HepG2 (cell line): Measurements from ENCODE around the gene TMPRSS7. TPM values are rescaled to one million over a fixed set of nuclear protein-coding genes. Genes with fewer than 3 reads are reported as not detected.

ENCODE experiments used
- ATAC-seq: fragments of 200-7000 bp; cut with Tn5 transposase; 3 replicates; pipeline ENCODE4 v1.9.1; 2020; ENCODE audit warnings: mild to moderate bottlenecking, moderate library complexity
- BruUV-seq: library from RNA; stranded (reverse); fragments of 400-500 nt; replicated peaks from 2 replicates; lab custom pipeline; 2021; lab: Mats Ljungman, UMichigan
- CTCF ChIA-PET: fragments of 300-600 bp; formaldehyde crosslinking; extraction: SDS; loops from one replicate; lab custom pipeline; 2021; ENCODE audit warnings: low total read pairs, inconsistent platforms, low intra/inter-chr PET ratio; lab: Yijun Ruan, JAX
- POLR2A ChIA-PET: fragments of 350-600 bp; sonication (Branson Sonifier 250); formaldehyde crosslinking; loops from one replicate; lab custom pipeline; 2020; ENCODE audit warnings: antibody characterized with exemption, inconsistent platforms; lab: Yijun Ruan, JAX
- DNase-seq: peaks from one replicate; pipeline ENCODE4 v3.0.0-alpha.2; 2015; ENCODE audit warnings: low spot score
- FAIRE-seq: peaks from 3 replicates; lab custom pipeline; 2011; peaks lifted over from hg19 to GRCh38; lab: Jason Lieb, UNC
- H2AFZ ChIP-seq: one replicate; pipeline ENCODE4 v1.6.1; 2011; ENCODE audit warnings: low read length, inconsistent platforms
- H3K27ac ChIP-seq: fragments of 300-600 bp; 3 replicates; pipeline ENCODE4 v1.8.0; 2011; ENCODE audit warnings: mixed run types, mild to moderate bottlenecking, mixed read lengths, low read length, inconsistent platforms; ENCODE audit not compliant: insufficient read depth; ENCODE audit errors: extremely low read length
- H3K27me3 ChIP-seq, 2 experiments: fragments of 200-600 bp in 1 of 2; 2 replicates in 1 of 2; 3 replicates in 1 of 2; pipeline versions ENCODE4 v1.6.0 to v1.8.0; 2011; ENCODE audit warnings: low read length in 2 of 2, mild to moderate bottlenecking in 2 of 2, moderate library complexity in 2 of 2, inconsistent platforms in 1 of 2; ENCODE audit not compliant: insufficient read depth in 2 of 2, control insufficient read depth in 1 of 2
- H3K36me3 ChIP-seq, 2 experiments: fragments of 200-600 bp in 1 of 2; replicated peaks in 1 of 2; 2 replicates in 1 of 2; 3 replicates in 1 of 2; pipeline versions ENCODE4 v1.5.1 to v1.8.0; 2011; ENCODE audit warnings: low read length in 2 of 2, inconsistent platforms in 1 of 2; ENCODE audit not compliant: insufficient read depth in 2 of 2, control insufficient read depth in 1 of 2
- H3K4me1 ChIP-seq: 2 replicates; pipeline ENCODE4 v1.5.1; 2012; ENCODE audit warnings: low read length, inconsistent platforms; ENCODE audit not compliant: insufficient read depth
- H3K4me2 ChIP-seq: 2 replicates; pipeline ENCODE4 v1.6.0; 2011; ENCODE audit warnings: low read depth, low read length, inconsistent platforms
- H3K4me3 ChIP-seq, 3 experiments: fragments of 200-600 bp in 1 of 3; sonication (generic), shearing (Covaris generic) in 1 of 3; replicated peaks in 1 of 3; 2 replicates each; pipeline ENCODE4 v1.5.1; 2011 to 2016; ENCODE audit warnings: low read length in 3 of 3, inconsistent platforms in 2 of 3, low read depth in 2 of 3, mild to moderate bottlenecking in 2 of 3, control low read depth in 1 of 3, mixed read lengths in 1 of 3; ENCODE audit not compliant: insufficient read depth in 1 of 3
- H3K79me2 ChIP-seq: one replicate; pipeline ENCODE4 v1.6.1; 2011; ENCODE audit warnings: low read length, inconsistent platforms; ENCODE audit not compliant: insufficient read depth
- H3K9ac ChIP-seq: 2 replicates; pipeline ENCODE4 v1.6.0; 2011; ENCODE audit warnings: mild to moderate bottlenecking, low read depth, low read length, inconsistent platforms; ENCODE audit not compliant: insufficient read depth
- H3K9me3 ChIP-seq: 2 replicates; pipeline ENCODE4 v1.5.1; 2012; ENCODE audit warnings: mild to moderate bottlenecking, low read length
- H4K20me1 ChIP-seq: 2 replicates; pipeline ENCODE4 v1.6.0; 2011; ENCODE audit warnings: inconsistent platforms, mild to moderate bottlenecking, low read length, moderate library complexity; ENCODE audit not compliant: insufficient read depth
- CTCF ChIP-seq: sonication (generic); formaldehyde crosslinking; IDR thresholded peaks from 2 replicates; pipeline ENCODE4 v1.5.0; 2020; ENCODE audit warnings: mild to moderate bottlenecking, missing genetic modification reagents, moderate library complexity
- DNMT1 ChIP-seq: sonication (generic); formaldehyde crosslinking; IDR thresholded peaks from 2 replicates; pipeline ENCODE4 v1.5.1; 2020; ENCODE audit warnings: mild to moderate bottlenecking, missing genetic modification reagents
- HNF1A ChIP-seq, 2 experiments: sonication (generic) in 1 of 2; formaldehyde crosslinking in 1 of 2; IDR thresholded peaks; 2 replicates each; pipeline versions ENCODE4 v1.4.0 to v1.6.1; 2016 to 2020; ENCODE audit warnings: borderline replicate concordance in 1 of 2, low read depth in 1 of 2, mild to moderate bottlenecking in 1 of 2, missing genetic modification reagents in 1 of 2
- HOXA3 ChIP-seq: sonication (generic); formaldehyde crosslinking; IDR thresholded peaks from 2 replicates; pipeline ENCODE4 v1.5.0; 2020; ENCODE audit warnings: missing genetic modification reagents
- MAFG ChIP-seq: sonication (generic); formaldehyde crosslinking; IDR thresholded peaks from 2 replicates; pipeline ENCODE4 v1.5.1; 2020; ENCODE audit warnings: mild to moderate bottlenecking, missing genetic modification reagents
- NR2C2 ChIP-seq: sonication (generic); formaldehyde crosslinking; IDR thresholded peaks from 2 replicates; pipeline ENCODE4 v1.4.0; 2020; ENCODE audit warnings: missing genetic modification reagents, mild to moderate bottlenecking, moderate library complexity, borderline replicate concordance
- PAF1 ChIP-seq: IDR thresholded peaks from 2 replicates; pipeline ENCODE4 v1.6.1; 2016; ENCODE audit warnings: missing genetic modification reagents, missing compliant biosample characterization
- PLSCR1 ChIP-seq: sonication (generic); formaldehyde crosslinking; IDR thresholded peaks from 2 replicates; pipeline ENCODE4 v1.5.0; 2020; ENCODE audit warnings: missing genetic modification reagents, mild to moderate bottlenecking, borderline replicate concordance
- RORA ChIP-seq: sonication (generic); formaldehyde crosslinking; IDR thresholded peaks from 2 replicates; pipeline ENCODE4 v1.5.0; 2020; ENCODE audit warnings: mild to moderate bottlenecking, missing genetic modification reagents, moderate library complexity
- TBL1XR1 ChIP-seq: fragments of 150-350 bp; IDR thresholded peaks from 2 replicates; pipeline ENCODE4 v1.6.1; 2014; ENCODE audit warnings: borderline replicate concordance, low read length; ENCODE audit not compliant: partially characterized antibody
- YEATS4 ChIP-seq: sonication (generic); formaldehyde crosslinking; IDR thresholded peaks from 2 replicates; pipeline ENCODE4 v1.4.0; 2020; ENCODE audit warnings: missing genetic modification reagents, borderline replicate concordance
- ZIK1 ChIP-seq: sonication (generic); formaldehyde crosslinking; IDR thresholded peaks from 2 replicates; pipeline ENCODE4 v1.5.0; 2020; ENCODE audit warnings: mild to moderate bottlenecking, low read depth, missing genetic modification reagents, borderline replicate concordance
- ZMYM2 ChIP-seq: sonication (generic); formaldehyde crosslinking; IDR thresholded peaks from 2 replicates; pipeline ENCODE4 v1.8.0; 2022; ENCODE audit warnings: mild to moderate bottlenecking, missing genetic modification reagents
- ZNF496 ChIP-seq: sonication (generic); formaldehyde crosslinking; IDR thresholded peaks from 2 replicates; pipeline ENCODE4 v1.8.1; 2023; ENCODE audit warnings: mild to moderate bottlenecking, moderate library complexity, missing genetic modification reagents; ENCODE audit not compliant: insufficient replicate concordance
- WGBS: methylation state at CpG from one replicate; pipeline ENCODE4 v1.1.6; 2017; ENCODE audit warnings: low lambda C conversion rate; 5-methylcytosine and 5-hydroxymethylcytosine counted together
- in situ Hi-C: cut with HindIII; loops from 2 replicates; pipeline ENCODE4 v1.10.0; 2017; ENCODE audit warnings: low pct_unique_long_range_greater_than_20kb; ENCODE audit not compliant: extremely low pct_ligation_motif_present
- intact Hi-C: fragments of 100-400 bp; cut with micrococcal nuclease; formaldehyde crosslinking; loops from one replicate; pipeline ENCODE4 v1.10.0; 2022; ENCODE audit not compliant: unreplicated experiment
- polyA plus RNA-seq, 8 experiments: library from polyadenylated mRNA; depleted of rRNA in 3 of 8; stranded (reverse) in 7 of 8; unstranded in 1 of 8; fragments of >200 nt; fragmentation: Illumina TruSeq in 4 of 8; extraction: Trizol in 4 of 8; gene quantifications; 2 replicates each; pipeline versions ENCODE4 v1.2.1 to v1.2.3, GENCODE V29; 2011 to 2016; ENCODE audit warnings: low read depth in 4 of 8, missing spikeins in 1 of 8, mixed read lengths in 1 of 8; ENCODE audit not compliant: insufficient read depth in 1 of 8
- total RNA-seq, 5 experiments: library from RNA; depleted of rRNA; stranded (reverse); fragments of >200 nt; fragmentation: Illumina TruSeq; extraction: Trizol; gene quantifications; 2 replicates each; pipeline ENCODE4 v1.2.3, GENCODE V29; 2016; ENCODE audit warnings: low read depth in 1 of 5
- TF ChIP-seq, protein P1 (sequence below), 2 experiments: fragments of 450-650 bp in 1 of 2; sonication (generic) in 1 of 2; formaldehyde crosslinking; IDR thresholded peaks; 2 replicates each; pipeline versions ENCODE4 v1.5.0 to v1.8.0; 2020 to 2022; ENCODE audit warnings: mild to moderate bottlenecking in 1 of 2, missing genetic modification reagents in 1 of 2
- TF ChIP-seq, protein P2 (sequence below): sonication (generic); formaldehyde crosslinking; IDR thresholded peaks from 2 replicates; pipeline ENCODE4 v1.4.0; 2020; ENCODE audit warnings: mild to moderate bottlenecking, missing genetic modification reagents

The TMPRSS7 gene
- total and polyA plus RNA-seq, 2 of the 13 experiments (the other 11 are each of a cell fraction or from before 2014, with no cell fraction given), result not detected

DNA sequence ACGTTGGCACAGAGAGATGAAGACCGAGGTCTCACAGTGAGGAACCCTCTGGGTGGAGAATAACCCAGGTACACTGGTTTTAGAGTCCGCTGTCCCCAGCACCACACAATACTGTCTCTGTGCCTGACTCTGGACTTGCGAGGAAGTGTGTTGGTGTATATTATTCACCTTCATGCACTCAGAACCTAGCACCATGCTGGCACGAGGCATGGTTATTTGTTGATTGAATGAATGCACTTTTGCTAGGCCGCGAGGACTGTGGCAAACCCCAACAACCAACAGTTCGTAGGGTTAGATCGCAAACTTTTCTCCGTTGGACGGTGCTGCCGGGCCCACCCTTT, 51.2 kb downstream of the TMPRSS7 start:
- Histone ChIP-seq H3K4me3 (peak overlapping the region; percentile 11 to 64 (median 39); a peak in 5 of 6 replicates), H2AFZ (no peak overlapping the region), H3K9me3 (no peaks in the 10 kb centered on the region), H3K27me3 (no peaks in the 10 kb centered on the region; a peak in 2 of 5 replicates), H3K4me1 (peaks cover 33% of the 10 kb centered on the region), H3K36me3 (no peaks in the 10 kb centered on the region), H3K27ac (no peak overlapping the region), H3K4me2 (peak overlapping the region; percentile 68), H4K20me1 (no peaks in the 10 kb centered on the region), H3K79me2 (no peaks in the 10 kb centered on the region), H3K9ac (no peak overlapping the region)
- BruUV-seq, result no TSS peak
- FAIRE-seq (no peak), DNase-seq (no peak), ATAC-seq (peak; percentile 20)
- CTCF ChIA-PET, result no interaction called here
- WGBS, result 44% methylated on average over 9 of the region's 12 CpGs
- in situ Hi-C loops, result no loop called here
- POLR2A ChIA-PET, result interaction anchor here (1.0 to 1.2 kb wide), 2 partner anchors 11 to 13 kb away, joined by 3 read pairs; no protein-coding TSS in a partner anchor
- intact Hi-C loops, result loop anchor here (1.0 kb wide), 1 partner anchor 42 kb away; no protein-coding TSS in a partner anchor
- TF ChIP-seq CTCF (CRISPR knock-in tag), result no peak
- TF ChIP-seq HOXA3 (CRISPR knock-in tag), result no peak
- TF ChIP-seq YEATS4 (CRISPR knock-in tag), result no peak
- no peak for TF ChIP-seq ZMYM2 (CRISPR knock-in tag)
- TF ChIP-seq MAFG (CRISPR knock-in tag), result no peak
- TF ChIP-seq, protein P1, sequence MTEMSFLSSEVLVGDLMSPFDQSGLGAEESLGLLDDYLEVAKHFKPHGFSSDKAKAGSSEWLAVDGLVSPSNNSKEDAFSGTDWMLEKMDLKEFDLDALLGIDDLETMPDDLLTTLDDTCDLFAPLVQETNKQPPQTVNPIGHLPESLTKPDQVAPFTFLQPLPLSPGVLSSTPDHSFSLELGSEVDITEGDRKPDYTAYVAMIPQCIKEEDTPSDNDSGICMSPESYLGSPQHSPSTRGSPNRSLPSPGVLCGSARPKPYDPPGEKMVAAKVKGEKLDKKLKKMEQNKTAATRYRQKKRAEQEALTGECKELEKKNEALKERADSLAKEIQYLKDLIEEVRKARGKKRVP (CRISPR knock-in tag; IDR thresholded peaks at IDR 0.05), result no peak
- TF ChIP-seq HNF1A (IDR thresholded peaks at IDR 0.05; ENCODE audit: low read depth), result no peak
- TF ChIP-seq HNF1A (CRISPR knock-in tag; IDR thresholded peaks at IDR 0.05; ENCODE audit: borderline replicate concordance), result no peak
- TF ChIP-seq DNMT1 (CRISPR knock-in tag), result 0 out of 2 replicates have a peak, but pooled peaks have one; percentile 11
- TF ChIP-seq RORA (CRISPR knock-in tag), result no peak
- peak; percentile 1; the same call in 1 of the 2 replicates for TF ChIP-seq NR2C2 (CRISPR knock-in tag)
- TF ChIP-seq, protein P2, sequence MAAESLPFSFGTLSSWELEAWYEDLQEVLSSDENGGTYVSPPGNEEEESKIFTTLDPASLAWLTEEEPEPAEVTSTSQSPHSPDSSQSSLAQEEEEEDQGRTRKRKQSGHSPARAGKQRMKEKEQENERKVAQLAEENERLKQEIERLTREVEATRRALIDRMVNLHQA (CRISPR knock-in tag), result no peak
- TF ChIP-seq PLSCR1 (CRISPR knock-in tag), result no peak
- TF ChIP-seq PAF1, result no peak
- no peak for TF ChIP-seq TBL1XR1
- no peak for TF ChIP-seq ZNF496 (CRISPR knock-in tag)
- no peak for TF ChIP-seq ZIK1
